GM18511 (cell line): ENCODE data around the gene PLPP7.

Experiments used
- ATAC-seq: cut with Tn5 transposase; IDR thresholded peaks from one replicate; pipeline ENCODE4 v1.9.1; 2021; ENCODE audit warnings: mild to moderate bottlenecking, moderate library complexity; ENCODE audit not compliant: unreplicated experiment

PLPP7 gene

GRCh38 chr9:131302244-131303075 is 12.9 kb downstream of the PLPP7 start:
- ATAC-seq, result no peak

GRCh38 chr9:131303381-131304321 is 14.1 kb downstream of the PLPP7 start:
- no peak for ATAC-seq

- no peak for ATAC-seq
These were observed 15.3 kb downstream of the PLPP7 start for GRCh38 chr9:131304676-131305355.

GRCh38 chr9:131306397-131307004 is 17.0 kb downstream of the PLPP7 start:
- ATAC-seq, result no peak

- no peak for ATAC-seq
These were observed 18.5 kb downstream of the PLPP7 start for GRCh38 chr9:131307974-131308373.

- ATAC-seq, result no peak
These were observed 18.9 kb downstream of the PLPP7 start for GRCh38 chr9:131308452-131308851.

GRCh38 chr9:131308906-131309529 is 19.5 kb downstream of the PLPP7 start:
- ATAC-seq, result no peak

GRCh38 chr9:131309530-131310276 is 20.2 kb downstream of the PLPP7 start:
- ATAC-seq, result no peak

- ATAC-seq, result no peak
These were observed 21.5 kb downstream of the PLPP7 start for GRCh38 chr9:131310833-131311554.

- no peak for ATAC-seq
These were observed 22.7 kb downstream of the PLPP7 start for GRCh38 chr9:131312246-131312645.

- ATAC-seq, result no peak
These were observed 23.6 kb downstream of the PLPP7 start for GRCh38 chr9:131312822-131313770.

- no peak for ATAC-seq
These were observed 28.9 kb downstream of the PLPP7 start for GRCh38 chr9:131318231-131319085.

GRCh38 chr9:131319486-131319885 is 30.0 kb downstream of the PLPP7 start:
- no peak for ATAC-seq

- ATAC-seq, result no peak
These were observed 30.6 kb downstream of the PLPP7 start for GRCh38 chr9:131320031-131320685.

GRCh38 chr9:131323629-131324028 is 34.1 kb downstream of the PLPP7 start:
- ATAC-seq, result no peak
